Testis (tissue), 2 donors: ENCODE data around the gene KLHL10.

Source experiments
- CTCF ChIP-seq, 3 experiments: fragments of 450-650 bp in 2 of 3; fragments of 200-600 bp in 1 of 3; sonication (generic) in 1 of 3; IDR thresholded peaks; one replicate each; pipeline ENCODE4 v1.5.1; 2016 to 2019; ENCODE audit warnings: antibody characterized with exemption in 3 of 3, mild to moderate bottlenecking in 2 of 3, moderate library complexity in 1 of 3
- POLR2A ChIP-seq: fragments of 450-650 bp; IDR thresholded peaks from one replicate; pipeline ENCODE4 v1.6.1; 2017; ENCODE audit warnings: antibody characterized with exemption, mild to moderate bottlenecking, moderate library complexity

- TF ChIP-seq CTCF (IDR thresholded peaks at IDR 0.05) = no peak
- no peak for TF ChIP-seq POLR2A
These were observed 42.5 kb downstream of the KLHL10 start for GRCh38 chr17:41880130-41880529.
